22Rv1 (cell line): Measurements from ENCODE around the gene EDIL3.
"Not testable (repeated sequence)": the region's sequence is repeated elsewhere in the genome, so short reads cannot be mapped to it uniquely, and the experiment has no call there.

Experiments used
- H3K27ac ChIP-seq: fragments of 450-650 bp; 2 replicates; pipeline ENCODE4 v1.5.1; 2017
- ZFX ChIP-seq: fragments of 450-650 bp; IDR thresholded peaks from 2 replicates; pipeline ENCODE4 v1.6.1; 2017; ENCODE audit warnings: antibody characterized with exemption, borderline replicate concordance
- TF ChIP-seq, protein P1 (sequence below): fragments of 450-650 bp; IDR thresholded peaks from 2 replicates; pipeline ENCODE4 v1.5.1; 2017; ENCODE audit warnings: mild to moderate bottlenecking

EDIL3 gene

DNA sequence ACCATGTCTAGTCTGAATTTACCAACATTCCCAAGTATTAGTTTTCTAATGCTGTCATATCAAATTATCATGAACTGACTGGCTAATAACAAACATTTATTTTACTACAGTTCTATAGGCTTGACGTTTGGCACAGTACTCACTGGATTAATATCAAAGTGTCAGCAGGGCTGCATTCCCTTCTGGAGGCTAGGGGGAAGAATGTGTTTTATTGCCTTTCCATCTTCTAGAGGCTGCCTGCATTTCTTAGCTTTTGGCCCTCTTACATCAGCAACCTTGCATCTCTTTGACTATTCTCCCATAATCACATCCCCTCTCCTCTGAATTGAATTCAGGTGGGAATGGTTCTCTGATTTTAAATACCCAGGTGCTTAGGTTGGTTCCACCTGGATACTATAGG lies 84.7 kb downstream of the EDIL3 start:
- no peak overlapping the region for H3K27ac ChIP-seq
- no peak for TF ChIP-seq ZFX
- TF ChIP-seq, protein P1, sequence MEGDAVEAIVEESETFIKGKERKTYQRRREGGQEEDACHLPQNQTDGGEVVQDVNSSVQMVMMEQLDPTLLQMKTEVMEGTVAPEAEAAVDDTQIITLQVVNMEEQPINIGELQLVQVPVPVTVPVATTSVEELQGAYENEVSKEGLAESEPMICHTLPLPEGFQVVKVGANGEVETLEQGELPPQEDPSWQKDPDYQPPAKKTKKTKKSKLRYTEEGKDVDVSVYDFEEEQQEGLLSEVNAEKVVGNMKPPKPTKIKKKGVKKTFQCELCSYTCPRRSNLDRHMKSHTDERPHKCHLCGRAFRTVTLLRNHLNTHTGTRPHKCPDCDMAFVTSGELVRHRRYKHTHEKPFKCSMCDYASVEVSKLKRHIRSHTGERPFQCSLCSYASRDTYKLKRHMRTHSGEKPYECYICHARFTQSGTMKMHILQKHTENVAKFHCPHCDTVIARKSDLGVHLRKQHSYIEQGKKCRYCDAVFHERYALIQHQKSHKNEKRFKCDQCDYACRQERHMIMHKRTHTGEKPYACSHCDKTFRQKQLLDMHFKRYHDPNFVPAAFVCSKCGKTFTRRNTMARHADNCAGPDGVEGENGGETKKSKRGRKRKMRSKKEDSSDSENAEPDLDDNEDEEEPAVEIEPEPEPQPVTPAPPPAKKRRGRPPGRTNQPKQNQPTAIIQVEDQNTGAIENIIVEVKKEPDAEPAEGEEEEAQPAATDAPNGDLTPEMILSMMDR: no peak

GRCh38 chr5:84298628-84299027 lies 86.1 kb downstream of the EDIL3 start:
- H3K27ac ChIP-seq: no peak overlapping the region

GRCh38 chr5:84297641-84298040 lies 87.0 kb downstream of the EDIL3 start:
- H3K27ac ChIP-seq: not testable (repeated sequence)

More at GRCh38 chr5:84298628-84299027, 86.1 kb downstream of the EDIL3 start:
- TF ChIP-seq, protein P1: no peak
- no peak for TF ChIP-seq ZFX

GRCh38 chr5:84292788-84293653 lies 91.7 kb downstream of the EDIL3 start:
- TF ChIP-seq, protein P1: no peak
- TF ChIP-seq ZFX: no peak

DNA sequence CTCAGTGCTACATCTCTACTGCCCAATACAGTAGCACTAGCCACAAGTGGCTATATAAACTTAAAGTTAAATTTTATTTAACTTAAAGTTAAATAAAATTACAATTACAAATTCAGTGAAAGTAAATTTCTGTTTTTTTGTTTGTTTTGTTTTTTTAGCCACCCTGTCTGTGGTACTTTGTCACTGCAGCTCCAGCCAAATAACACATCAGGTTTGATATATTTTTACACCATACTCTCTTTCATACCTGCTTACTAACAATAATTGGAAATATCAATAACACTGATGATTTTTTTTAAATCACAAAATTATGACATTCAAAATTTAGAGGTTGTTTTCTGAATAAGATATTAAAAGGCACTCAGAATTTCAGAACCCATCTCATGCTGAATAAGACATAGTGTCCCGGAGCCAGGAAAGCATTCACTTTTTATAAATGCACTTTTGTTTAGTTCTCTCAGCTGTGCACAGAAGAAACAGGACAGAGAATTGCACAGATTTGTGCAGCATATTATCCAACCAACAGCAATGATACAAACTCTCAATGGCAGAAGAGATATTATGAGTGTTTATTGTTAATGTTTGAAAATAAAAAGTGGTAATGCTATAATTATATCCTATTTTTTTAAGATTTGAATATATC lies 92.6 kb downstream of the EDIL3 start:
- no peak overlapping the region for H3K27ac ChIP-seq
- no peak for TF ChIP-seq ZFX
- TF ChIP-seq, protein P1: no peak

More at GRCh38 chr5:84292788-84293653, 91.7 kb downstream of the EDIL3 start:
- no peak overlapping the region for H3K27ac ChIP-seq

DNA sequence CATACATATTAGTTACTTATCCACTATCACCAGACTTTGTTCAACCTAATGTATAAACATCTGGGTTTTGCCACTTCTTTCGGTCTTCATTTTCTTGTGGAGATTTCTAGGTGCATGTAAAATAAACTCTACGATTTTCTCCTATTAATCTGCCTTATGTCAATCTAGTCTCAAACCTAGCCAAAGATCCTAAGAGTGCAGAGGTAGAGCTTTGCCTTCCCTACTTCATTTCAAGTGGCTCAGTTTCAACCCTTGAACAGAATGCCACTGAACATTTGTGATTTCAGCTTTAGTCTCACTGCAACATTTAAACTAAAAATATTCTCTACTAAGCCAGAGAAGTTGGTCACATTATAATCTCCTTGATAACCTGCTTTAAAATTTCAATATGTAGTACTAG lies 94.0 kb downstream of the EDIL3 start:
- no peak for TF ChIP-seq ZFX
- TF ChIP-seq, protein P1: no peak
- no peak overlapping the region for H3K27ac ChIP-seq

DNA sequence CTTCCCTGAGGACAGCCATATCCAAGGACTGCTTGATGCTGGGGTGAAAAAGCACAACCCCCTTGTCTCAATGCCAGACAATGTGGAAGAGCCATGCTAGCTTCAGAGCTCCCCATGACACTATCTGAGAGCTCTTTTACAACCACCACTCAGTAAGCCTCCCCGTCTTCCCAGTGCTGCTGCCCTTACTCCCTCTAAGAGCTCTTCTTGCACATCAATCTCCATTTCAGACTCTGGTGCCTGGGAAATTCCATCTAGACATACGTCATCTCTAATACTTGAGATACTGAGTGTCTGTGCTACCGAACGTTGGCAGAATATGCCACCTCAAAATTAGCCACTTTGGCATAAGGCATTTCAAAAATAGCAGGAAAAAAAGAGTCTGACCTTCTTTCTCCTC lies 94.5 kb downstream of the EDIL3 start:
- H3K27ac ChIP-seq: no peak overlapping the region
- TF ChIP-seq, protein P1: no peak
- TF ChIP-seq ZFX: no peak
